GM12874 (cell line): ENCODE measurements around the gene CD47.

Source experiments
- CTCF ChIP-seq: IDR thresholded peaks from 2 replicates; pipeline ENCODE4 v1.5.1; 2011; ENCODE audit warnings: low read depth, mild to moderate bottlenecking, control low read depth, low read length, moderate library complexity; ENCODE audit not compliant: insufficient read depth

Gene CD47

GRCh38 chr3:108100906-108101660 lies 10.3 kb upstream of the CD47 start:
- TF ChIP-seq CTCF, result no peak

GRCh38 chr3:108099679-108100428 lies 9.0 kb upstream of the CD47 start:
- TF ChIP-seq CTCF, result no peak

- TF ChIP-seq CTCF, result no peak
Observed at GRCh38 chr3:108099244-108099643, 8.4 kb upstream of the CD47 start.

GRCh38 chr3:108098003-108098370 lies 7.2 kb upstream of the CD47 start:
- no peak for TF ChIP-seq CTCF

GRCh38 chr3:108097322-108098002 lies 6.6 kb upstream of the CD47 start:
- TF ChIP-seq CTCF, result no peak

- TF ChIP-seq CTCF, result no peak
Observed at GRCh38 chr3:108096532-108097321, 5.9 kb upstream of the CD47 start.

GRCh38 chr3:108093616-108094015 lies 2.8 kb upstream of the CD47 start:
- TF ChIP-seq CTCF, result no peak
